SK-N-SH (cell line): ENCODE results near the gene OTUB1. TPM values are rescaled to one million over a fixed set of nuclear protein-coding genes. Genes with fewer than 3 reads are reported as not detected.
A peak's percentile ranks its signal among the peaks of the same experiment; 100 is the strongest.

Experiments used
- CTCF ChIA-PET: fragments of 300-600, 350-600 bp; formaldehyde crosslinking; extraction: SDS; loops from one replicate; lab custom pipeline; 2021; lab: Yijun Ruan, JAX
- POLR2A ChIA-PET: fragments of 350-600 bp; sonication (Branson Sonifier 250); formaldehyde crosslinking; extraction: SDS; loops from one replicate; lab custom pipeline; 2020; ENCODE audit warnings: antibody characterized with exemption, inconsistent platforms; lab: Yijun Ruan, JAX
- DNase-seq: peaks from one replicate; pipeline ENCODE4 v3.0.0; 2012
- H2AFZ ChIP-seq: fragments of 200-600 bp; sonication (generic); 2 replicates; pipeline ENCODE4 v1.8.1; 2016; ENCODE audit warnings: antibody characterized with exemption, mild to moderate bottlenecking, low read depth
- H3F3A ChIP-seq: fragments of 200-600 bp; sonication (generic); replicated peaks from 2 replicates; pipeline ENCODE3; 2016; ENCODE audit warnings: antibody characterized with exemption, mild to moderate bottlenecking; ENCODE audit not compliant: insufficient read depth
- H3K27ac ChIP-seq, 2 experiments: fragments of 200-500 bp in 1 of 2; fragments of 200-600 bp in 1 of 2; sonication (Bioruptor generic) in 1 of 2; sonication (generic), shearing (Covaris generic) in 1 of 2; 2 replicates each; pipeline versions ENCODE4 v1.5.1 to v1.6.1; 2014 to 2016; ENCODE audit warnings: low read depth in 2 of 2, inconsistent platforms in 1 of 2, low read length in 1 of 2, mild to moderate bottlenecking in 1 of 2, mixed read lengths in 1 of 2
- H3K27me3 ChIP-seq: fragments of 200-600 bp; sonication (generic), shearing (Covaris generic); 2 replicates; pipeline ENCODE4 v1.6.1; 2016; ENCODE audit warnings: mixed run types; ENCODE audit not compliant: insufficient read depth
- H3K36me3 ChIP-seq, 2 experiments: fragments of 200-500 bp in 1 of 2; fragments of 200-600 bp in 1 of 2; sonication (Bioruptor generic) in 1 of 2; sonication (generic) in 1 of 2; replicated peaks in 1 of 2; 2 replicates each; pipeline versions ENCODE3 to v1.5.1; 2014 to 2016; ENCODE audit warnings: low read length in 1 of 2, mild to moderate bottlenecking in 1 of 2; ENCODE audit not compliant: insufficient read depth in 2 of 2, control insufficient read depth in 1 of 2
- H3K4me1 ChIP-seq, 2 experiments: fragments of 200-500 bp in 1 of 2; fragments of 200-600 bp in 1 of 2; sonication (Bioruptor generic) in 1 of 2; sonication (generic), shearing (Covaris generic) in 1 of 2; 2 replicates each; pipeline versions ENCODE4 v1.5.1 to v1.6.1; 2014 to 2016; ENCODE audit warnings: low read depth in 1 of 2, low read length in 1 of 2, mixed run types in 1 of 2; ENCODE audit not compliant: insufficient read depth in 2 of 2, control insufficient read depth in 1 of 2
- H3K4me2 ChIP-seq: fragments of 200-600 bp; sonication (generic), shearing (Covaris generic); 2 replicates; pipeline ENCODE4 v1.6.1; 2017; ENCODE audit warnings: mixed run types
- H3K4me3 ChIP-seq, 2 experiments: fragments of 200-500 bp in 1 of 2; fragments of 200-600 bp in 1 of 2; sonication (Bioruptor generic) in 1 of 2; sonication (generic), shearing (Covaris generic) in 1 of 2; 2 replicates each; pipeline versions ENCODE4 v1.5.1 to v1.8.1; 2014 to 2016; ENCODE audit warnings: low read depth in 2 of 2, inconsistent platforms in 1 of 2, low read length in 1 of 2, mild to moderate bottlenecking in 1 of 2, mixed read lengths in 1 of 2, moderate library complexity in 1 of 2
- H3K79me2 ChIP-seq: fragments of 200-600 bp; sonication (generic); 2 replicates; pipeline ENCODE4 v1.8.1; 2017; ENCODE audit warnings: mild to moderate bottlenecking; ENCODE audit not compliant: insufficient read depth
- H3K9ac ChIP-seq: fragments of 200-600 bp; sonication (generic); 2 replicates; pipeline ENCODE4 v1.6.1; 2017; ENCODE audit warnings: mixed run types
- H3K9me2 ChIP-seq: fragments of 200-600 bp; sonication (generic); 2 replicates; pipeline ENCODE4 v1.6.1; 2017; ENCODE audit warnings: mixed run types
- H3K9me3 ChIP-seq: fragments of 200-600 bp; sonication (generic); 2 replicates; pipeline ENCODE4 v1.6.1; 2017; ENCODE audit warnings: mixed run types, mild to moderate bottlenecking, moderate library complexity
- H4K20me1 ChIP-seq: fragments of 200-600 bp; sonication (generic); 2 replicates; pipeline ENCODE4 v1.6.1; 2017; ENCODE audit warnings: mild to moderate bottlenecking, mixed run types; ENCODE audit not compliant: insufficient read depth
- CHD2 ChIP-seq: fragments of 150-350 bp; IDR thresholded peaks from 2 replicates; pipeline ENCODE4 v1.6.1; 2018; ENCODE audit warnings: low read length; ENCODE audit not compliant: partially characterized antibody
- CTCF ChIP-seq: fragments of 200-600 bp; sonication (generic); IDR thresholded peaks from 2 replicates; pipeline ENCODE4 v1.6.1; 2017; ENCODE audit warnings: antibody characterized with exemption, mild to moderate bottlenecking, moderate library complexity
- ELF1 ChIP-seq: IDR thresholded peaks from 2 replicates; pipeline ENCODE4 v1.4.0; 2012
- FOSL2 ChIP-seq: IDR thresholded peaks from 2 replicates; pipeline ENCODE4 v1.4.0; 2012; ENCODE audit warnings: low read depth, mild to moderate bottlenecking, moderate library complexity, borderline replicate concordance
- FOXM1 ChIP-seq: IDR thresholded peaks from 2 replicates; pipeline ENCODE4 v1.4.0; 2012; ENCODE audit warnings: low read depth, mild to moderate bottlenecking
- GABPA ChIP-seq: IDR thresholded peaks from 2 replicates; pipeline ENCODE4 v1.4.0; 2012; ENCODE audit warnings: low read depth, mild to moderate bottlenecking
- GATA2 ChIP-seq: sonication (generic); formaldehyde crosslinking; IDR thresholded peaks from 2 replicates; pipeline ENCODE4 v1.5.0; 2020; ENCODE audit warnings: mild to moderate bottlenecking, missing genetic modification reagents
- JUND ChIP-seq: IDR thresholded peaks from 2 replicates; pipeline ENCODE4 v1.4.0; 2012
- MAX ChIP-seq: IDR thresholded peaks from 2 replicates; pipeline ENCODE4 v1.4.0; 2012; ENCODE audit warnings: low read depth
- MXI1 ChIP-seq: IDR thresholded peaks from 2 replicates; pipeline ENCODE4 v1.6.1; 2012; ENCODE audit warnings: mild to moderate bottlenecking, low read depth, low read length, improper control_type of control experiment
- NRF1 ChIP-seq: IDR thresholded peaks from 2 replicates; pipeline ENCODE4 v1.6.1; 2012; ENCODE audit warnings: low read depth, mild to moderate bottlenecking, low read length
- PBX3 ChIP-seq: IDR thresholded peaks from 2 replicates; pipeline ENCODE4; 2012
- POLR2AphosphoS5 ChIP-seq: IDR thresholded peaks from 2 replicates; pipeline ENCODE4 v1.6.1; 2012; ENCODE audit warnings: low read depth, low read length
- SIN3A ChIP-seq: IDR thresholded peaks from 2 replicates; pipeline ENCODE4 v1.6.1; 2012; ENCODE audit warnings: low read depth, mild to moderate bottlenecking, low read length, moderate library complexity, borderline replicate concordance
- SMC3 ChIP-seq: IDR thresholded peaks from 2 replicates; pipeline ENCODE4 v1.6.1; 2012; ENCODE audit warnings: low read depth, low read length, improper control_type of control experiment
- TAF1 ChIP-seq: IDR thresholded peaks from 2 replicates; pipeline ENCODE4 v1.6.1; 2012; ENCODE audit warnings: low read depth, mild to moderate bottlenecking, low read length, moderate library complexity, borderline replicate concordance
- TCF12 ChIP-seq: IDR thresholded peaks from 2 replicates; pipeline ENCODE4 v1.4.0; 2012
- TEAD4 ChIP-seq: IDR thresholded peaks from 2 replicates; pipeline ENCODE4 v1.4.0; 2012; ENCODE audit warnings: mild to moderate bottlenecking, borderline replicate concordance; ENCODE audit not compliant: insufficient read depth
- USF2 ChIP-seq: fragments of 150-350 bp; IDR thresholded peaks from 2 replicates; pipeline ENCODE4 v1.6.1; 2017; ENCODE audit warnings: antibody characterized with exemption, low read length, low read depth, borderline replicate concordance
- ZBTB33 ChIP-seq: IDR thresholded peaks from 2 replicates; pipeline ENCODE4 v1.4.0; 2012; ENCODE audit warnings: low read depth, borderline replicate concordance
- WGBS: methylation state at CpG from one replicate; pipeline ENCODE4 v1.1.6; 2017; ENCODE audit warnings: low lambda C conversion rate; 5-methylcytosine and 5-hydroxymethylcytosine counted together
- polyA plus RNA-seq, 3 experiments: library from polyadenylated mRNA; depleted of rRNA; stranded (reverse); fragments of >200 nt; gene quantifications; 2 replicates each; pipeline ENCODE4 v1.2.3, GENCODE V29; 2012

The OTUB1 gene
- polyA plus RNA-seq, 1 of the 3 experiments (the other 2 are of a cell fraction): 183 TPM

GRCh38 chr11:64041846-64042245 lies 55.6 kb downstream of the OTUB1 start:
- H4K20me1 ChIP-seq: 0 out of 2 replicates have a peak, but pooled peaks cover 3% of the 10 kb centered on the region
- H3K4me1 ChIP-seq: peaks cover 0 to 86% of the 10 kb centered on the region in 2 experiments; a peak in 1 of 4 replicates
- ChIA-PET CTCF (interaction anchor here (1.1 to 11.1 kb wide), 11 partner anchors 10 to 122 kb away, joined by 3 to 207 read pairs (median 4); no protein-coding TSS in a partner anchor), POLR2A (interaction anchor here (0.9 kb wide), 1 partner anchor 36 kb away, joined by 3 read pairs; no protein-coding TSS in a partner anchor)
- H3K9me3 ChIP-seq: no peaks in the 10 kb centered on the region
- no peak overlapping the region for H3K9ac ChIP-seq
- H3K4me2 ChIP-seq: no peak overlapping the region
- H3K36me3 ChIP-seq: no peaks in the 10 kb centered on the region
- no peak overlapping the region for H2AFZ ChIP-seq
- H3K79me2 ChIP-seq: no peaks in the 10 kb centered on the region
- WGBS: 96% methylated on average over 6 of the region's 9 CpGs
- no peaks in the 10 kb centered on the region for H3K9me2 ChIP-seq
- H3F3A ChIP-seq: no peaks in the 10 kb centered on the region
- DNase-seq: no peak
- TF ChIP-seq USF2: no peak
- no peak for TF ChIP-seq TEAD4
- no peak for TF ChIP-seq TCF12
- no peak overlapping the region for H3K4me3 ChIP-seq
- H3K27ac ChIP-seq: peak overlapping the region in 1 of 2 experiments; percentile 65; a peak in 1 of 4 replicates
- no peaks in the 10 kb centered on the region for H3K27me3 ChIP-seq

GRCh38 chr11:64042301-64042700 lies 56.1 kb downstream of the OTUB1 start:
- Histone ChIP-seq H3K36me3 (no peaks in the 10 kb centered on the region), H3K9ac (no peak overlapping the region), H3K4me2 (no peak overlapping the region), H2AFZ (no peak overlapping the region), H3K79me2 (no peaks in the 10 kb centered on the region), H3K9me3 (no peaks in the 10 kb centered on the region), H3K4me1 (peaks cover 0 to 86% of the 10 kb centered on the region in 2 experiments; a peak in 1 of 4 replicates), H3K9me2 (no peaks in the 10 kb centered on the region), H3K27me3 (no peaks in the 10 kb centered on the region), H3K4me3 (no peak overlapping the region), H3K27ac (peak overlapping the region in 1 of 2 experiments; percentile 65; a peak in 1 of 4 replicates), H4K20me1 (0 out of 2 replicates have a peak, but pooled peaks cover 3% of the 10 kb centered on the region), H3F3A (no peaks in the 10 kb centered on the region)
- 57% methylated on average over 2 of the region's 4 CpGs for WGBS
- POLR2A ChIA-PET: no interaction called here
- no peak for TF ChIP-seq GATA2
- no peak for TF ChIP-seq USF2
- no peak for TF ChIP-seq GABPA
- TF ChIP-seq CHD2: no peak
- no peak for TF ChIP-seq MXI1
- no peak for TF ChIP-seq MAX
- TF ChIP-seq SIN3A: no peak
- TF ChIP-seq NRF1: no peak
- no peak for TF ChIP-seq FOXM1
- TF ChIP-seq FOSL2: no peak
- no peak for TF ChIP-seq TCF12
- TF ChIP-seq PBX3: no peak
- no peak for TF ChIP-seq ZBTB33
- no peak for TF ChIP-seq SMC3
- TF ChIP-seq CTCF: no peak
- TF ChIP-seq POLR2AphosphoS5: no peak
- no peak for TF ChIP-seq JUND
- no peak for TF ChIP-seq TAF1
- no peak for TF ChIP-seq ELF1
- no peak for DNase-seq
- CTCF ChIA-PET: interaction anchor here (1.1 to 11.1 kb wide), 3 partner anchors 105 to 122 kb away, joined by 4 to 207 read pairs (median 4); no protein-coding TSS in a partner anchor
